K562 (cell line): ENCODE data around the gene RNH1. TPM values are rescaled to one million over a fixed set of nuclear protein-coding genes. Genes with fewer than 3 reads are reported as not detected.

Source experiments
- ATAC-seq: fragments of 200-7000 bp; cut with Tn5 transposase; 3 replicates; pipeline ENCODE4 v1.9.1; 2020; ENCODE audit warnings: moderate library complexity
- BruUV-seq: library from RNA; stranded (reverse); fragments of 400-500 nt; replicated peaks from 2 replicates; lab custom pipeline; 2021; lab: Mats Ljungman, UMichigan
- CTCF ChIA-PET: fragments of 300-600 bp; formaldehyde crosslinking; extraction: SDS; loops from one replicate; lab custom pipeline; 2021; ENCODE audit warnings: low intra/inter-chr PET ratio; lab: Yijun Ruan, JAX
- POLR2A ChIA-PET: fragments of 300-600, 350-650 bp; sonication (Branson Sonifier 250); formaldehyde crosslinking; extraction: SDS; loops from one replicate; lab custom pipeline; 2021; ENCODE audit warnings: antibody characterized with exemption, inconsistent platforms; lab: Yijun Ruan, JAX
- DNase-seq, 4 experiments: peaks; one replicate each; pipeline versions ENCODE4 v3.0.0 to v3.0.0-alpha.2; 2011 to 2018; ENCODE audit warnings: low spot score in 3 of 4, mixed read lengths in 3 of 4; ENCODE audit errors: extremely low read depth in 1 of 4
- FAIRE-seq: peaks from 2 replicates; lab custom pipeline; 2011; peaks lifted over from hg19 to GRCh38; lab: Jason Lieb, UNC
- H2AFZ ChIP-seq: 2 replicates; pipeline ENCODE4 v1.6.0; 2011; ENCODE audit warnings: low read depth, low read length, control low read depth, inconsistent platforms
- H3K27ac ChIP-seq: fragments of 200-600 bp; 3 replicates; pipeline ENCODE4 v1.8.0; 2011; ENCODE audit warnings: low read depth, mild to moderate bottlenecking, control low read depth, inconsistent platforms, low read length, moderate library complexity, mixed read lengths; ENCODE audit errors: extremely low read depth
- H3K27me3 ChIP-seq, 2 experiments: fragments of 300-600 bp in 1 of 2; 2 replicates in 1 of 2; 3 replicates in 1 of 2; pipeline versions ENCODE4 v1.6.0 to v1.8.0; 2011; ENCODE audit warnings: inconsistent platforms in 2 of 2, low read length in 2 of 2, mild to moderate bottlenecking in 1 of 2, mixed read lengths in 1 of 2, moderate library complexity in 1 of 2; ENCODE audit not compliant: control insufficient read depth in 2 of 2, insufficient read depth in 2 of 2
- H3K36me3 ChIP-seq: fragments of 300-600 bp; 3 replicates; pipeline ENCODE4 v1.8.0; 2011; ENCODE audit warnings: mild to moderate bottlenecking, low read length, inconsistent platforms; ENCODE audit not compliant: control insufficient read depth, insufficient read depth
- H3K4me1 ChIP-seq, 2 experiments: fragments of 200-600 bp in 1 of 2; replicated peaks in 1 of 2; 2 replicates in 1 of 2; 3 replicates in 1 of 2; pipeline versions ENCODE4 v1.5.1 to v1.8.0; 2011; ENCODE audit warnings: inconsistent platforms in 2 of 2, low read length in 2 of 2, mild to moderate bottlenecking in 1 of 2, mixed read lengths in 1 of 2, moderate library complexity in 1 of 2; ENCODE audit not compliant: control insufficient read depth in 2 of 2, insufficient read depth in 2 of 2
- H3K4me2 ChIP-seq: 2 replicates; pipeline ENCODE4 v1.6.1; 2011; ENCODE audit warnings: low read length, control low read depth, inconsistent platforms, mixed read lengths; ENCODE audit not compliant: insufficient read depth
- H3K4me3 ChIP-seq: fragments of 200-600 bp; sonication (generic), shearing (Covaris generic); 2 replicates; pipeline ENCODE4 v1.5.1; 2016; ENCODE audit warnings: control low read depth, inconsistent platforms
- H3K79me2 ChIP-seq: fragments of 200-600 bp; 3 replicates; pipeline ENCODE4 v1.8.0; 2011; ENCODE audit warnings: low read length, inconsistent platforms; ENCODE audit not compliant: control insufficient read depth, insufficient read depth
- H3K9ac ChIP-seq, 2 experiments: 2 replicates each; pipeline versions ENCODE4 v1.6.0 to v1.6.1; 2011; ENCODE audit warnings: low read depth in 2 of 2, low read length in 2 of 2, control low read depth in 1 of 2, inconsistent platforms in 1 of 2, mild to moderate bottlenecking in 1 of 2, mixed read lengths in 1 of 2; ENCODE audit not compliant: insufficient read depth in 1 of 2
- H3K9me1 ChIP-seq: one replicate; pipeline ENCODE4 v1.6.0; 2011; ENCODE audit warnings: inconsistent platforms, mild to moderate bottlenecking, low read length, moderate library complexity; ENCODE audit not compliant: control insufficient read depth, insufficient read depth
- H3K9me3 ChIP-seq: replicated peaks from 2 replicates; pipeline ENCODE4 v1.5.1; 2011; ENCODE audit warnings: low read depth, low read length, inconsistent platforms; ENCODE audit not compliant: control insufficient read depth, insufficient read depth
- H4K20me1 ChIP-seq: replicated peaks from 2 replicates; pipeline ENCODE4 v1.6.1; 2011; ENCODE audit warnings: low read length, inconsistent platforms, mixed read lengths; ENCODE audit not compliant: control insufficient read depth, insufficient read depth
- CCNT2 ChIP-seq: IDR thresholded peaks from 2 replicates; pipeline ENCODE4 v1.6.1; 2011; ENCODE audit warnings: borderline replicate concordance, low read depth, mild to moderate bottlenecking, moderate library complexity, mixed read lengths, low read length; ENCODE audit not compliant: insufficient read length; ENCODE audit errors: extremely low read depth
- FOXK2 ChIP-seq, 2 experiments: fragments of 450-650 bp; IDR thresholded peaks in 1 of 2; conservative IDR thresholded peaks in 1 of 2; 2 replicates each; pipeline ENCODE4 v1.6.1; 2016; ENCODE audit warnings: low read depth in 2 of 2, mild to moderate bottlenecking in 1 of 2
- HMGN3 ChIP-seq: IDR thresholded peaks from 2 replicates; pipeline ENCODE4 v1.6.1; 2011; ENCODE audit warnings: borderline replicate concordance, low read depth, mild to moderate bottlenecking, mixed read lengths, low read length; ENCODE audit not compliant: insufficient read length; ENCODE audit errors: extremely low read depth
- IRF2 ChIP-seq: sonication (generic); formaldehyde crosslinking; IDR thresholded peaks from 2 replicates; pipeline ENCODE4 v1.8.1; 2022; ENCODE audit warnings: mild to moderate bottlenecking, missing genetic modification reagents
- MAX ChIP-seq: sonication (generic); formaldehyde crosslinking; IDR thresholded peaks from 2 replicates; pipeline ENCODE4 v1.9.0; 2022; ENCODE audit warnings: mild to moderate bottlenecking, missing genetic modification reagents
- NFIC ChIP-seq: fragments of 450-650 bp; IDR thresholded peaks from 2 replicates; pipeline ENCODE4 v1.6.1; 2017; ENCODE audit warnings: mild to moderate bottlenecking, inconsistent platforms
- PKNOX1 ChIP-seq: fragments of 450-650 bp; IDR thresholded peaks from 2 replicates; pipeline ENCODE4 v1.6.1; 2016
- POLR2A ChIP-seq: fragments of 450-650 bp; conservative IDR thresholded peaks from 2 replicates; pipeline ENCODE4 v1.6.1; 2016
- POLR2G ChIP-seq: fragments of 200-400 bp; formaldehyde crosslinking; IDR thresholded peaks from 2 replicates; pipeline ENCODE4 v1.6.1; 2017; ENCODE audit warnings: low read depth, mild to moderate bottlenecking, antibody characterized with exemption, low read length, moderate library complexity
- RBFOX2 ChIP-seq: fragments of 200-400 bp; formaldehyde crosslinking; IDR thresholded peaks from 2 replicates; pipeline ENCODE4 v1.6.1; 2017; ENCODE audit warnings: low read depth, mild to moderate bottlenecking, low read length, moderate library complexity
- RBM15 ChIP-seq: fragments of 200-400 bp; formaldehyde crosslinking; IDR thresholded peaks from 2 replicates; pipeline ENCODE4 v1.6.1; 2018; ENCODE audit warnings: mild to moderate bottlenecking, low read length, moderate library complexity; ENCODE audit not compliant: insufficient read depth
- RBM22 ChIP-seq: fragments of 200-400 bp; formaldehyde crosslinking; IDR thresholded peaks from 2 replicates; pipeline ENCODE4 v1.6.1; 2018; ENCODE audit warnings: low read length, low read depth; ENCODE audit not compliant: poor library complexity, severe bottlenecking
- SIN3B ChIP-seq: fragments of 450-650 bp; IDR thresholded peaks from 2 replicates; pipeline ENCODE4 v1.6.1; 2017; ENCODE audit warnings: low read depth, mild to moderate bottlenecking, moderate library complexity
- SP1 ChIP-seq: sonication (generic); formaldehyde crosslinking; IDR thresholded peaks from 2 replicates; pipeline ENCODE4 v1.8.1; 2022; ENCODE audit warnings: mild to moderate bottlenecking, missing genetic modification reagents
- ZFX ChIP-seq: sonication (generic); formaldehyde crosslinking; IDR thresholded peaks from 2 replicates; pipeline ENCODE4 v1.8.0; 2022; ENCODE audit warnings: mild to moderate bottlenecking, missing genetic modification reagents, moderate library complexity
- ZNF707 ChIP-seq: fragments of 250-450 bp; sonication (Bioruptor Pico); conservative IDR thresholded peaks from 2 replicates; pipeline ENCODE4 v1.8.0; 2022; ENCODE audit warnings: inconsistent platforms, mild to moderate bottlenecking, moderate library complexity
- WGBS: fragments of 100-300 bp; shearing (Covaris generic); methylation state at CpG from one replicate; pipeline ENCODE4 v1.1.6; 2016; ENCODE audit warnings: low coverage, mixed read lengths; ENCODE audit not compliant: insufficient coverage; ENCODE audit errors: missing lambda C conversion rate; 5-methylcytosine and 5-hydroxymethylcytosine counted together
- in situ Hi-C: fragments of 300-500 bp; cut with MboI; formaldehyde crosslinking; loops from 4 replicates; pipeline ENCODE4 v1.15.0; 2018; ENCODE audit warnings: inconsistent platforms, mixed read lengths
- intact Hi-C: fragments of 100-400 bp; cut with micrococcal nuclease; formaldehyde crosslinking; loops from 2 replicates; pipeline ENCODE4 v1.14.2; 2022
- polyA plus RNA-seq, 8 experiments: library from polyadenylated mRNA; depleted of rRNA in 4 of 8; stranded (reverse) in 5 of 8; unstranded in 3 of 8; fragments of >200 nt; fragmentation: Nextera tagmentation in 2 of 8; fragmentation: Illumina TruSeq in 1 of 8; extraction: Ambion mirVana in 2 of 8; extraction: Trizol in 1 of 8; gene quantifications; 2 replicates each; pipeline versions ENCODE4 v1.2.1 to v1.2.3, GENCODE V29; 2011 to 2014; ENCODE audit warnings: inconsistent platforms in 1 of 8, missing spikeins in 1 of 8
- total RNA-seq, 7 experiments: library from RNA; depleted of rRNA in 6 of 7; stranded (reverse); fragments of >200 nt in 6 of 7; fragmentation: Illumina TruSeq in 2 of 7; extraction: Trizol in 2 of 7; gene quantifications; 2 replicates each; pipeline versions ENCODE4 v1.2.1 to v1.2.3, GENCODE V29; 2011 to 2021; ENCODE audit warnings: low replicate concordance in 1 of 7

Gene RNH1
- total and polyA plus RNA-seq, 9 of the 15 experiments (the other 6 are each of a cell fraction or from before 2014, with no cell fraction given): 2.5 to 160 (median 44.3) TPM

GRCh38 chr11:495537-495931, 11.5 kb downstream of the RNH1 start:
- WGBS: 90% methylated on average over 10 of the region's 10 CpGs
- in situ Hi-C loops: no loop called here
- H3K36me3 ChIP-seq: peaks cover 89% of the 10 kb centered on the region

GRCh38 chr11:494761-495536, 12.1 kb downstream of the RNH1 start:
- Histone ChIP-seq H3K4me3 (no peak overlapping the region), H3K27ac (no peak overlapping the region), H2AFZ (no peak overlapping the region), H3K4me1 (peaks cover 0 to 47% of the 10 kb centered on the region in 2 experiments; a peak in 2 of 5 replicates), H3K79me2 (peaks cover 5% of the 10 kb centered on the region; the same call in 2 of the 3 replicates), H3K9ac (peak overlapping the region in 1 of 2 experiments; percentile 35; a peak in 1 of 4 replicates), H3K9me3 (peaks cover 4% of the 10 kb centered on the region), H3K36me3 (peaks cover 89% of the 10 kb centered on the region), H3K27me3 (no peaks in the 10 kb centered on the region), H3K9me1 (peaks cover 3% of the 10 kb centered on the region), H3K4me2 (no peak overlapping the region), H4K20me1 (no peaks in the 10 kb centered on the region)
- in situ Hi-C loops (no loop called here), intact Hi-C loops (no loop called here)
- ChIA-PET POLR2A (interaction anchor here (0.5 to 0.6 kb wide), 3 partner anchors 11 to 102 kb away, joined by 3 to 4 read pairs (median 3); no protein-coding TSS in a partner anchor), CTCF (no interaction called here)
- no TSS peak for BruUV-seq
- 84% methylated on average over 24 of the region's 37 CpGs for WGBS
- DNase-seq: no peak
- no peak for FAIRE-seq
- ATAC-seq: no peak
- TF ChIP-seq NFIC (no peak), POLR2A (0 out of 2 replicates have a peak, but pooled peaks have one; percentile 46), SIN3B (no peak), PKNOX1 (peak; percentile 63), HMGN3 (peak; percentile 38), RBFOX2 (peak; percentile 61), RBM15 (no peak), RBM22 (peak; percentile 95), SP1 (CRISPR knock-in tag) (no peak), CCNT2 (peak; percentile 40), POLR2G (peak; percentile 77)

More at GRCh38 chr11:495537-495931, 11.5 kb downstream of the RNH1 start:
- POLR2A ChIA-PET: no interaction called here
- Histone ChIP-seq H3K4me3 (no peak overlapping the region), H3K27ac (no peak overlapping the region)
- TF ChIP-seq MAX (CRISPR knock-in tag): no peak
- 0 out of 2 replicates have a peak, but pooled peaks have one; percentile 14 for TF ChIP-seq ZFX (CRISPR knock-in tag)
- TF ChIP-seq IRF2 (CRISPR knock-in tag): no peak
- TF ChIP-seq FOXK2 (conservative IDR thresholded peaks at IDR 0.05 in 1 of 2, IDR thresholded peaks at IDR 0.05 in 1 of 2; ENCODE audit: low read depth in 2 of 2): no peak
- no peak for TF ChIP-seq ZNF707
- TF ChIP-seq, all 486 proteins: peak for 1
- no peak overlapping the region for H3K4me2 ChIP-seq
- H3K9ac ChIP-seq: peak overlapping the region in 1 of 2 experiments; percentile 45; a peak in 2 of 4 replicates
- H3K27me3 ChIP-seq: no peaks in the 10 kb centered on the region
- ATAC-seq (no peak), FAIRE-seq (no peak), DNase-seq (no peak)
- peaks cover 4% of the 10 kb centered on the region for H3K9me3 ChIP-seq
- peaks cover 5% of the 10 kb centered on the region; the same call in 2 of the 3 replicates for H3K79me2 ChIP-seq
- no peak overlapping the region for H2AFZ ChIP-seq
- H3K4me1 ChIP-seq: peaks cover 0 to 53% of the 10 kb centered on the region in 2 experiments; a peak in 2 of 5 replicates
- H4K20me1 ChIP-seq: no peaks in the 10 kb centered on the region
- intact Hi-C loops: no loop called here
- CTCF ChIA-PET: no interaction called here
- H3K9me1 ChIP-seq: peaks cover 3% of the 10 kb centered on the region
- no TSS peak for BruUV-seq
